ENCODE data around the gene RBMXL3.

The RBMXL3 gene

DNA sequence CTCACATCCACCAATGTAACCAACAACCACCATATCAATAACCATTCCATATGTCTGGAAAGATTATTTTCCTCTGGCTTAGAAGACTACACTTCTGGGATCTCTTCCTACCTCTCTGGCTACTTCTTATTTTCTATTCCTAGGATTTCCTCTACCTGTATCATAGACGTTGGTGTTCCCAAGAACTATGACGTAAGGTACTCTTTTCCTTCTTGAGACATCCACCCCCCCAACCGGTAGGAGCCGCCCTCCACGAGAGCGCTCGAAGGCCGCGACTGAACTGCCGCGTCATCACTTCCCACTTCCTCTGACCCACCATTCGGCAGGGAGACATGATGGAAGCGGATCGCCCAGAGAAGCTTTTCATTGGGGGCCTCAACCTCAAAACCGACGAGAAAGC, at the start of gene RBMXL3:
Gene RBMXL3, plus strand, starts transcription at position 301 of the 400 bp plus-strand sequence. Its CDS starts 32 bp downstream, at position 333.
- H3K9ac ChIP-seq (ENCODE audit: low read depth in 1 of 2, low read length in 2 of 2), result no peak within 1 kb of the TSS
- no peaks in the 10 kb centered on the region for H3K27me3 ChIP-seq (ENCODE audit: control insufficient read depth in 2 of 2, insufficient read depth in 2 of 2, low read length in 2 of 2)
- H3K36me3 ChIP-seq (ENCODE audit: control insufficient read depth in 2 of 2, insufficient read depth in 2 of 2, low read length in 2 of 2), result no peaks in the 10 kb centered on the region
- no peak within 1 kb of the TSS for H3K4me3 ChIP-seq (ENCODE audit: low read length in 2 of 2)
- H3K27ac ChIP-seq (ENCODE audit: low read depth in 2 of 2, low read length in 2 of 2), result no peak within 1 kb of the TSS
- H3K4me1 ChIP-seq (ENCODE audit: control insufficient read depth in 2 of 2, insufficient read depth in 2 of 2, low read length in 2 of 2), result no peaks in the 10 kb centered on the region
- H3K9me3 ChIP-seq (ENCODE audit: control insufficient read depth in 2 of 2, low read length in 2 of 2), result no peaks in the 10 kb centered on the region

DNA sequence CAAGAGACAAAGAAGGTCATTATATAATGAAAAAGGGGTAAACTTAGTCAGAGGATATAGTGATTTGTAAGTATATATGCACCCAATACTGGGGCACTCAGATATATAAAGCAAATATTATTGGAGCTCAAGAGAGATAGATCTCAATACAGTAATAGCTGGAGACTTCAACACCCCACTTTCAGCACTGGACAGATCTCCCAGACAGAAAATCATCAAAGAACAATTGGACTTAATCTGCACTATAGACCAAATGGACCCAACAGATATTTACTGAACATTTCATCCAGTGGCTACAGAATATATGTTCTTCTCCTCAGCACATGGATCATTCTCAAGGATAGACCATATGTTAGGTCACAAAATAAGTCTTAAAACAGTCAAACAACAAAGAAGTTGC, 47.2 kb upstream of the RBMXL3 start:
- Histone ChIP-seq H3K4me1 (ENCODE audit: control insufficient read depth in 2 of 2, insufficient read depth in 2 of 2, low read length in 2 of 2) (no peaks in the 10 kb centered on the region), H3K9me3 (ENCODE audit: control insufficient read depth in 2 of 2, low read length in 2 of 2) (no peaks in the 10 kb centered on the region), H3K27ac (ENCODE audit: low read depth in 2 of 2, low read length in 2 of 2) (no peak overlapping the region), H3K27me3 (ENCODE audit: control insufficient read depth in 2 of 2, insufficient read depth in 2 of 2, low read length in 2 of 2) (no peaks in the 10 kb centered on the region), H3K4me3 (ENCODE audit: low read length in 2 of 2) (no peak overlapping the region), H3K36me3 (ENCODE audit: control insufficient read depth in 2 of 2, insufficient read depth in 2 of 2, low read length in 2 of 2) (no peaks in the 10 kb centered on the region), H3K9ac (ENCODE audit: low read depth in 1 of 2, low read length in 2 of 2) (no peak overlapping the region)

DNA sequence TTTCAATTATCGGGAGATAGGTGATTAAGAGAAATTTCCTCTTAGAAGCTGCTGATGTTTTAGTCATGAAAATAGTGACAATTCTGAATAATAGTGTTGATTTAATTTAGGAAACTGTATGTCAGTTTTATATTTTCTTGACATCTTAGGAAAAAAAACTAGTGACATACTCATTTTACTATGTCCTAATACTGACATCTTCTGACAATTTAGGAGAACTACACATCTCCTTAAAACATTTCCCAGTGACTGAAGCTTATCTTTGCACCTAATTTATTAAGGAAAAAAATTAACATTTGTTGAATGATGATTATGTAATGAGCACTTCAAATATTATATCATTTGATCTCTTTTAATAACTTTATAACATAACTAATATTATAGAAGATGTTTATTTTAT, 42.0 kb upstream of the RBMXL3 start:
- Histone ChIP-seq H3K4me3 (ENCODE audit: low read length in 2 of 2) (no peak overlapping the region), H3K4me1 (ENCODE audit: control insufficient read depth in 2 of 2, insufficient read depth in 2 of 2, low read length in 2 of 2) (no peaks in the 10 kb centered on the region), H3K27me3 (ENCODE audit: control insufficient read depth in 2 of 2, insufficient read depth in 2 of 2, low read length in 2 of 2) (peaks cover 0 to 4% of the 10 kb centered on the region in 2 donors), H3K9me3 (ENCODE audit: control insufficient read depth in 2 of 2, low read length in 2 of 2) (no peaks in the 10 kb centered on the region), H3K27ac (ENCODE audit: low read depth in 2 of 2, low read length in 2 of 2) (no peak overlapping the region), H3K9ac (ENCODE audit: low read depth in 1 of 2, low read length in 2 of 2) (no peak overlapping the region), H3K36me3 (ENCODE audit: control insufficient read depth in 2 of 2, insufficient read depth in 2 of 2, low read length in 2 of 2) (no peaks in the 10 kb centered on the region)

DNA sequence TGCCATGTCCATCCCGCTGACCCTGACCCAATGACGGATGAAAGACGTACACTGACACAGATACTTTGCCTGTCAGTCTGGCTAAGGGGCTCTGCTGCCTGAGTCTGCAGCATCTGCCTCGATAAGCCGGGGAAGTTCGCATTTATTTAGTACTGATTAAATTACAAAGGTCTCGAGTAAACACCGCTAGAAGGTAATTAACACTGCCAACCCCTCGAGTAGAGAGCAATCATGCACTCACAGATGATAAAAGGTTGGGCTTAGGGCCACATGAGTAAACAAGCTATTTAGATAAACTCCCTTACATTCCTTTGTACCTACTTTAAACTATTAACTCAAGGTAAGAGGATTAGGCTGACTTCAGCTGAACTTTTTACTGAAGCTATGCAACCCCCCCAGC, 16.0 kb upstream of the RBMXL3 start:
- no peak overlapping the region for H3K27ac ChIP-seq (ENCODE audit: low read depth in 2 of 2, low read length in 2 of 2)
- H3K27me3 ChIP-seq (ENCODE audit: control insufficient read depth in 2 of 2, insufficient read depth in 2 of 2, low read length in 2 of 2), result peaks cover 0 to 3% of the 10 kb centered on the region in 2 donors
- no peaks in the 10 kb centered on the region for H3K9me3 ChIP-seq (ENCODE audit: control insufficient read depth in 2 of 2, low read length in 2 of 2)
- H3K4me1 ChIP-seq (ENCODE audit: control insufficient read depth in 2 of 2, insufficient read depth in 2 of 2, low read length in 2 of 2), result no peaks in the 10 kb centered on the region
- H3K9ac ChIP-seq (ENCODE audit: low read depth in 1 of 2, low read length in 2 of 2), result no peak overlapping the region
- no peak overlapping the region for H3K4me3 ChIP-seq (ENCODE audit: low read length in 2 of 2)
- no peaks in the 10 kb centered on the region for H3K36me3 ChIP-seq (ENCODE audit: control insufficient read depth in 2 of 2, insufficient read depth in 2 of 2, low read length in 2 of 2)

DNA sequence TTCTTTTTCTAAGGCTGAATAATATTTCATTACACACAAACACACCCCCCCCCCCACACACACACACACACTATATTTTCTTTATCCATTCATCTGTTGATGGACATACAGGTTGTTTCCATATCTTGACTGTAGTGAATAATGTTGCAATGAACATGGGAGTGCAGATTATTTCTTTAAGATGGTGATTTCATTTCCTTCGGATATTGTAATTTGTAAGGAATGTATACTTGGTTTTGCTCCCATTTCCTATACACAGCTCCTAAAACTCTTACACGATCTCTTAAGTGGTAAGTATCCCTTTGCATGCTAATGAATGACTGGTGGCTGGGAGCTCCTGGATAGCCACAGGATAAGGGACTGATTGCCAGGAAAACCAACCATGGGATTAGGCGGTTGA, 14.7 kb upstream of the RBMXL3 start:
- peaks cover 0 to 3% of the 10 kb centered on the region in 2 donors for H3K27me3 ChIP-seq (ENCODE audit: control insufficient read depth in 2 of 2, insufficient read depth in 2 of 2, low read length in 2 of 2)
- H3K9ac ChIP-seq (ENCODE audit: low read depth in 1 of 2, low read length in 2 of 2), result no peak overlapping the region
- H3K36me3 ChIP-seq (ENCODE audit: control insufficient read depth in 2 of 2, insufficient read depth in 2 of 2, low read length in 2 of 2), result no peaks in the 10 kb centered on the region
- no peak overlapping the region for H3K4me3 ChIP-seq (ENCODE audit: low read length in 2 of 2)
- no peaks in the 10 kb centered on the region for H3K9me3 ChIP-seq (ENCODE audit: control insufficient read depth in 2 of 2, low read length in 2 of 2)
- no peaks in the 10 kb centered on the region for H3K4me1 ChIP-seq (ENCODE audit: control insufficient read depth in 2 of 2, insufficient read depth in 2 of 2, low read length in 2 of 2)
- no peak overlapping the region for H3K27ac ChIP-seq (ENCODE audit: low read depth in 2 of 2, low read length in 2 of 2)

DNA sequence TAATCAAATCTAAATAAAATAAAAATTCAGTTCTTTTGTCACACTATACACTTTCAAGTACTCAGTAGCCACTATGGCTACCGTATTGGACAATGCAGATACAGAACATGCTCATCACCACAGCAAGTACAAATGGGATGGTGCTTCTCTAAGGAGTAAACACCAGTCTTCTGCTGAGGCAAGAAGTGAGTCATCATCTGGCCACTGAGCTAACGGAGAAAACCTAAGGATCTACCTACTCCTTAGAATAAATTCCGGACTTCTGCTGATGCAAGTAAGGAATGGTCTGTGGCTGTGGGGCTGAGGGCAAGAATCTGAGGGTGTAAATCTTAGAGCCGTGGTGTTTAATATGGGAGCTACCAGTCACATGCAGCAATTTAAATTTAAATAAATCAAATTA, 11.3 kb upstream of the RBMXL3 start:
- Histone ChIP-seq H3K27me3 (ENCODE audit: control insufficient read depth in 2 of 2, insufficient read depth in 2 of 2, low read length in 2 of 2) (peaks cover 0 to 3% of the 10 kb centered on the region in 2 donors), H3K36me3 (ENCODE audit: control insufficient read depth in 2 of 2, insufficient read depth in 2 of 2, low read length in 2 of 2) (no peaks in the 10 kb centered on the region), H3K27ac (ENCODE audit: low read depth in 2 of 2, low read length in 2 of 2) (no peak overlapping the region), H3K4me1 (ENCODE audit: control insufficient read depth in 2 of 2, insufficient read depth in 2 of 2, low read length in 2 of 2) (no peaks in the 10 kb centered on the region), H3K9ac (ENCODE audit: low read depth in 1 of 2, low read length in 2 of 2) (no peak overlapping the region), H3K9me3 (ENCODE audit: control insufficient read depth in 2 of 2, low read length in 2 of 2) (no peaks in the 10 kb centered on the region), H3K4me3 (ENCODE audit: low read length in 2 of 2) (no peak overlapping the region)

DNA sequence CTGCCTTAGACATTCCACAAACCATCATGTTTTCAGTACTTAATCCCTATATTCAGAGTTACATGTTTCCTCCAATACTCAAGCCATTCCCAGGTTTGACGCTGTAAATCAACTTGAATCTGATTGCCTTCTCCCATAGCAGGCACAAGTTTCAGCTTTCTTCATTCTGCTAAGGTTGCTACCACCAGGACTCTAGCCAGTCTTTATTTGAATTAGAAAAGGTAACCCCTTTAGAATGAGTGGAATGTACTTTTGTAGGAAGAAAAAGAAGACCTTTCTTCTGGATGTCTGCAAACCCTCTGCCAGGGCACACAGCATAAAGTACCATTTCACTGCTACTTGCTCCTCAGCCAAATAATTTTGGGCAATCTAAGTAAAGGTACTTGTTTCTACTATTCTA, 10.7 kb upstream of the RBMXL3 start:
- H3K9ac ChIP-seq (ENCODE audit: low read depth in 1 of 2, low read length in 2 of 2), result no peak overlapping the region
- no peaks in the 10 kb centered on the region for H3K36me3 ChIP-seq (ENCODE audit: control insufficient read depth in 2 of 2, insufficient read depth in 2 of 2, low read length in 2 of 2)
- no peaks in the 10 kb centered on the region for H3K4me1 ChIP-seq (ENCODE audit: control insufficient read depth in 2 of 2, insufficient read depth in 2 of 2, low read length in 2 of 2)
- H3K27me3 ChIP-seq (ENCODE audit: control insufficient read depth in 2 of 2, insufficient read depth in 2 of 2, low read length in 2 of 2), result peaks cover 0 to 3% of the 10 kb centered on the region in 2 donors
- no peak overlapping the region for H3K4me3 ChIP-seq (ENCODE audit: low read length in 2 of 2)
- H3K27ac ChIP-seq (ENCODE audit: low read depth in 2 of 2, low read length in 2 of 2), result no peak overlapping the region
- H3K9me3 ChIP-seq (ENCODE audit: control insufficient read depth in 2 of 2, low read length in 2 of 2), result no peaks in the 10 kb centered on the region

DNA sequence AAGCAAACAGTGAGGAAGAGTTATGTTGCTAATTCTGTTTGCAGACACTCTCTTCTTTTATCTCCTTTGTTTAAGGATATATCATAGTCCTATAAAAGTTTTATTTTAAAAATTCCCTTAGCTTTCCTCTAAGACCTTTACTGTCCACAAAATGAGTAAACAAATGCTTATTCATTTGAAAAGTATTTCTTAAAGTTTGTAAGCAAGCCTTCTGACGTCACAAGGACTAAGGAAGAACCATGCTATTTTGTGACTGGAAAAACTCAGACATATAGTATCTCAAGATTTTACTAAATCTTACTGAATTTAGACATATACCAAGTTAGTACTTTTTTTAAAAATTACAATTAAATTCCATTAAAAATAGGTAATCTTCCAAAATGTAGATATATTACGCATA, 5.2 kb upstream of the RBMXL3 start:
- Histone ChIP-seq H3K9ac (ENCODE audit: low read depth in 1 of 2, low read length in 2 of 2) (no peak overlapping the region), H3K36me3 (ENCODE audit: control insufficient read depth in 2 of 2, insufficient read depth in 2 of 2, low read length in 2 of 2) (no peaks in the 10 kb centered on the region), H3K27me3 (ENCODE audit: control insufficient read depth in 2 of 2, insufficient read depth in 2 of 2, low read length in 2 of 2) (no peaks in the 10 kb centered on the region), H3K4me3 (ENCODE audit: low read length in 2 of 2) (no peak overlapping the region), H3K9me3 (ENCODE audit: control insufficient read depth in 2 of 2, low read length in 2 of 2) (no peaks in the 10 kb centered on the region), H3K4me1 (ENCODE audit: control insufficient read depth in 2 of 2, insufficient read depth in 2 of 2, low read length in 2 of 2) (no peaks in the 10 kb centered on the region), H3K27ac (ENCODE audit: low read depth in 2 of 2, low read length in 2 of 2) (no peak overlapping the region)

DNA sequence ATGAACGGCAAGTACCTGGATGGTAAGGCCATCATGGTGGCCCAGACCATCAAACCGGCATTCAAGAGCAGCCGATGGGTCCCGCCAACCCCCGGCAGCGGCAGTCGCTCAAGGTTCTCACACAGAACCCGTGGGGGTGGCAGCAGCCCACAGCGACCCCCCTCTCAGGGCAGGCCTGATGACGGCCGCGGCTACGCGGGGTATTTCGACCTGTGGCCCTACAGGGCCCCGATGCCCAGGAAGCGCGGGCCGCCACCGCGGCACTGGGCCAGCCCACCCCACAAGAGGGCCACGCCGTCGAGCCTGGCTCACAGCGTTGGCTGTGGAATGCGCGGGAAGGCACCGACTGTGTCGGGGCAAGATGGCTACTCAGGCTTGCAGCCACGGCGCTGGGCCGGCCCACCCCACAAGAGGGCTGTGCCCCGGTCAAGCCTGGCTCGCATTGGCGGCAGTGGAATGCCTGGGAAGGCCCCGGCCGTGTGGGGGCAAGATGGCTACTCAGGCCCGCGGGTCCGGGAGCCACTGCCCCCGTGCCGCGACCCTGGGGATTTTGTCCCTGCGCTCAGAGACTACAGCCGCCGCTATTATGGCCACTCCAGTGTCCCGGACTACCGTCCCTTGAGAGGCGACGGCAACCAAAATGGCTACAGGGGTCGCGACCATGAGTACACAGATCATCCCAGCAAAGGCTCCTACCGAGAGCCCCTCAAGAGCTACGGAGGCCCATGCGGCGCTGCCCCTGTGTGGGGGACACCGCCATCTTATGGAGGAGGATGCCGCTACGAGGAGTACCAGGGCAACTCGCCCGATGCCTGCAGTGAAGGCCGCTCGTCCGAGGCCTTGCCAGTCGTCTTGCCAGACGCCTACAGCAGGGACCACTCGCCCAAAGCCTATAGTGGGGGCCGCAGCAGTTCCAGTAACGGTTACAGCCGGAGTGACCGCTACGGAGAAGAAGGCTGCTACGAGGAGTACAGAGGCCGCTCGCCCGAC, 731 bp downstream of the RBMXL3 start:
- H3K9me3 ChIP-seq (ENCODE audit: control insufficient read depth in 2 of 2, low read length in 2 of 2), result no peaks in the 10 kb centered on the region
- no peak overlapping the region for H3K27ac ChIP-seq (ENCODE audit: low read depth in 2 of 2, low read length in 2 of 2)
- H3K9ac ChIP-seq (ENCODE audit: low read depth in 1 of 2, low read length in 2 of 2), result no peak overlapping the region
- H3K27me3 ChIP-seq (ENCODE audit: control insufficient read depth in 2 of 2, insufficient read depth in 2 of 2, low read length in 2 of 2), result no peaks in the 10 kb centered on the region
- no peak overlapping the region for H3K4me3 ChIP-seq (ENCODE audit: low read length in 2 of 2)
- H3K36me3 ChIP-seq (ENCODE audit: control insufficient read depth in 2 of 2, insufficient read depth in 2 of 2, low read length in 2 of 2), result no peaks in the 10 kb centered on the region
- H3K4me1 ChIP-seq (ENCODE audit: control insufficient read depth in 2 of 2, insufficient read depth in 2 of 2, low read length in 2 of 2), result no peaks in the 10 kb centered on the region

DNA sequence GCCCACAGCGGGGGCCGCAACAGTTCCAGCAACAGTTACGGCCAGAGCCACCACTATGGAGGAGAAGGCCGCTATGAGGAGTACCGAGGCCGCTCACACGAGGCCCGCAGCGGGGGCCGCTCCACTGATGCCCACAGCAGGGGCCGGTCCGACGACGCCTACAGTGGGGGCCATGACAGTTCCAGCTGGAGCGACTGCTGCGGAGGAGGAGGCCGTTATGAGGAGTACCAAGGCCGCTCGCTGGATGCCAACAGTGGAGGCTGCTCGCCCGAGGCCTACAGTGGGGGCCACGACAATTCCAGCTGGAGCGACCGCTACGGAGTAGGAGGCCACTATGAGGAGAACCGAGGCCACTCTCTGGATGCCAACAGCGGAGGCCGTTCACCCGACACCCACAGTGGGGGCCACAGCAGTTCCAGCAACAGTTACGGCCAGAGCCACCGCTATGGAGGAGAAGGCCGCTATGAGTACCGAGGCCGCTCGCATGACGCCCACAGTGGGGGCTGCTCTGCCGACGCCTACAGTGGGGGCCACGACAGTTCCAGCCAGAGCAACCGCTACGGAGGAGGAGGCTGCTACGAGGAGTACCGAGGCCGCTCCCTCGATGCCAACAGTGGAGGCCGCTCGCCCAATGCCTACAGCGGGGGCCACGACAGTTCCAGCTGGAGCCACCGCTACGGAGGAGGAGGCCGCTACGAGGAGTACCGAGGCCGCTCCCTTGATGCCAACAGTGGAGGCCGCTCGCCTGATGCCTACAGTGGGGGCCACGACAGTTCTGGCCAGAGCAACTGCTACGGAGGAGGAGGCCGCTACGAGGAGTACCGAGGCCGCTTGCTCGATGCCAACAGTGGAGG, 1.7 kb downstream of the RBMXL3 start:
- no peaks in the 10 kb centered on the region for H3K27me3 ChIP-seq (ENCODE audit: control insufficient read depth in 2 of 2, insufficient read depth in 2 of 2, low read length in 2 of 2)
- no peak overlapping the region for H3K4me3 ChIP-seq (ENCODE audit: low read length in 2 of 2)
- H3K36me3 ChIP-seq (ENCODE audit: control insufficient read depth in 2 of 2, insufficient read depth in 2 of 2, low read length in 2 of 2), result no peaks in the 10 kb centered on the region
- H3K9me3 ChIP-seq (ENCODE audit: control insufficient read depth in 2 of 2, low read length in 2 of 2), result no peaks in the 10 kb centered on the region
- H3K9ac ChIP-seq (ENCODE audit: low read depth in 1 of 2, low read length in 2 of 2), result no peak overlapping the region
- no peaks in the 10 kb centered on the region for H3K4me1 ChIP-seq (ENCODE audit: control insufficient read depth in 2 of 2, insufficient read depth in 2 of 2, low read length in 2 of 2)
- no peak overlapping the region for H3K27ac ChIP-seq (ENCODE audit: low read depth in 2 of 2, low read length in 2 of 2)

All from mucosa of rectum (tissue), 2 donors.